GM12875 (cell line): ENCODE measurements around the gene PITPNM1.
"Not testable (repeated sequence)": the region's sequence is repeated elsewhere in the genome, so short reads cannot be mapped to it uniquely, and the experiment has no call there.

Experiments used
- H3K4me3 ChIP-seq: one replicate; pipeline ENCODE4 v1.5.1; 2011; ENCODE audit warnings: low read depth, low read length, control low read depth
- TF ChIP-seq, protein P1 (sequence below): IDR thresholded peaks from 2 replicates; pipeline ENCODE4 v1.5.1; 2011; ENCODE audit warnings: low read depth, mild to moderate bottlenecking, control low read depth, inconsistent platforms, low read length, moderate library complexity, borderline replicate concordance; ENCODE audit not compliant: insufficient read depth

The PITPNM1 gene

DNA sequence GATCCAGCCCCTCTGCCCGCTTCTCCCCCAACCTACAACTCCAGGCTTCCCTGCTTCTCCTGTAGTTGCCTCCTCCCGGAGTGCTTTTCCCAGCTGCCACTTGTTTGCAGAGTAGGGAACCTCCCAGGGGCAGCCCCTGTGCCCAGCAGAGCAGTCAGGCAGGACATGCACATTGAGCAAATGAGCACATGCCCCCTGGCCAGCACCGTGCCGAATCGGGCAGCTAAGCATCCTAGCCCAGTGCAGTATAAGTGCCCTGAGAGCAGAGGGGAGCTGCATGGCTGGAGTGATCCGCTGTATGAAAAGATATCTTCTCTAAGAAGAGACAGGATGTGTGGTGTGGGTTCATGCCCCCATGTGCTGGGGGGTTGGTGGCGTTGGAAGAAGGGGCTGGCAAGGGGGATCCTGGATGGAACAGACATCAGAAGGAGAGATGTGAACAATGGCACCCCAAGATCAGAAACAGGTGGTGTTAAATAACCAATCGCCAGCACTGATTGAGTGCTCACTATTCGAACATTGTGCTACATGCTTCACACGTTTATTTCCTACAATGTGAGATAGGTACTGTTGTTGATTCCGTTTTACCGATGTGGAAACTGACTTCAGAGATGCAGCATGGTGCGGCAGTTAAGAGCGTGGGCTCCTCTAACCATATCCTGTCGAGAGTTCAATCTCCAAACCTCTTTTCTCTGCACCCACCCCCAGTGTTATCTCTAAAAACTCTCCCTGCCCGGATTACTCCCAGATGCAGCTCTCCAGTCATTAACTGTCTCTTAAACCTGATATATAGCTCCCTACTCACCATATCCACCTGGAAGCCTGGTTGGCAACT is 21.1 kb downstream of the PITPNM1 start:
- H3K4me3 ChIP-seq, result peak overlapping the region; percentile 81
- TF ChIP-seq, protein P1, sequence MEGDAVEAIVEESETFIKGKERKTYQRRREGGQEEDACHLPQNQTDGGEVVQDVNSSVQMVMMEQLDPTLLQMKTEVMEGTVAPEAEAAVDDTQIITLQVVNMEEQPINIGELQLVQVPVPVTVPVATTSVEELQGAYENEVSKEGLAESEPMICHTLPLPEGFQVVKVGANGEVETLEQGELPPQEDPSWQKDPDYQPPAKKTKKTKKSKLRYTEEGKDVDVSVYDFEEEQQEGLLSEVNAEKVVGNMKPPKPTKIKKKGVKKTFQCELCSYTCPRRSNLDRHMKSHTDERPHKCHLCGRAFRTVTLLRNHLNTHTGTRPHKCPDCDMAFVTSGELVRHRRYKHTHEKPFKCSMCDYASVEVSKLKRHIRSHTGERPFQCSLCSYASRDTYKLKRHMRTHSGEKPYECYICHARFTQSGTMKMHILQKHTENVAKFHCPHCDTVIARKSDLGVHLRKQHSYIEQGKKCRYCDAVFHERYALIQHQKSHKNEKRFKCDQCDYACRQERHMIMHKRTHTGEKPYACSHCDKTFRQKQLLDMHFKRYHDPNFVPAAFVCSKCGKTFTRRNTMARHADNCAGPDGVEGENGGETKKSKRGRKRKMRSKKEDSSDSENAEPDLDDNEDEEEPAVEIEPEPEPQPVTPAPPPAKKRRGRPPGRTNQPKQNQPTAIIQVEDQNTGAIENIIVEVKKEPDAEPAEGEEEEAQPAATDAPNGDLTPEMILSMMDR, result no peak

DNA sequence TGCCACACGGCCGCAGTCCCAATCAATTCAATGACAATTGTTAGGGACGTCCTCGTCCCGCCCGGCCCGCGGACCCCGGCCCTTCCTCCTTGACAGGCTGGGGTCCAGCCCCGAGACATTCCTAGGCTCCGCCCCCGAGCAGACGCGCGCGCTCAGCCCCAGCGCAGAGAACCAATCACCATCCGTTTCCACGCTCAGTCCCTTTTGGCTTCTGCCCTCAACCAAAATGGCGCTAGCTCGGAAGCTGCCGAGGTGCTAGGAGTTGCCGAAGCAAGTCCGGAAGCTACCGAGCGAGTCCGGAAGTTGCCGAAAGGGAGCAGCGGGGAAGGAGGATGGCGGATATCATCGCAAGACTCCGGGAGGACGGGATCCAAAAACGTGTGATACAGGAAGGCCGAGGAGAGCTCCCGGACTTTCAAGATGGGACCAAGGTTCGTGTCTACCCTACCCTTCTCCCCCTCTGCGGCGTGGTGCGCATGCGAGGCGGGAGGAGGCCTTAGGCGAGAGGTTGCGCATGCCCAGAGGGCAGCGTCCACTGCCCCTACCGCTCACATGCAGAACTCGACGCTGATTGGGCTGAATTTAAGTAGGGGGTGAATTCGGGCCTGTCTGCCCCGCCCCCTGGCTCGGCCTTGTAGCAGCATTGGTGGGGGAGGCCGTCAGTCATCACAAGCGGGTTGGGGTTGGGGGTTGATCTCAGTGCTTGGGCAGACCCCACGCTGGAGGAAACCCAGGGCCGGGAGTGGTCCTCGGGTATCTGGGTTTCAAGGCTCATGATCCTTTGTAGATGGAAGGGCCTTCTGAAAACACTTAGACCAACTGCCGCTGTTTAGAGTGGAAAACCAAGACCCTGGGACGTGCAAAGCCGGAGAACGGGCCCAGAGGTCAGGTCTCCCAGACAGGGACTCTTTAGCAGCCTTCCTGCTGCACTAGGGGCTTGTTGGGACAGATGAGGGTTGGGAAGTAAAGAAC is 22.1 kb downstream of the PITPNM1 start, which contains the start of gene AIP:
Gene AIP, plus strand, starts transcription at position 200 of the 972 bp plus-strand sequence. Its CDS starts 133 bp downstream, at position 333.
- H3K4me3 ChIP-seq, result peak within 1 kb of the TSS; percentile 81

DNA sequence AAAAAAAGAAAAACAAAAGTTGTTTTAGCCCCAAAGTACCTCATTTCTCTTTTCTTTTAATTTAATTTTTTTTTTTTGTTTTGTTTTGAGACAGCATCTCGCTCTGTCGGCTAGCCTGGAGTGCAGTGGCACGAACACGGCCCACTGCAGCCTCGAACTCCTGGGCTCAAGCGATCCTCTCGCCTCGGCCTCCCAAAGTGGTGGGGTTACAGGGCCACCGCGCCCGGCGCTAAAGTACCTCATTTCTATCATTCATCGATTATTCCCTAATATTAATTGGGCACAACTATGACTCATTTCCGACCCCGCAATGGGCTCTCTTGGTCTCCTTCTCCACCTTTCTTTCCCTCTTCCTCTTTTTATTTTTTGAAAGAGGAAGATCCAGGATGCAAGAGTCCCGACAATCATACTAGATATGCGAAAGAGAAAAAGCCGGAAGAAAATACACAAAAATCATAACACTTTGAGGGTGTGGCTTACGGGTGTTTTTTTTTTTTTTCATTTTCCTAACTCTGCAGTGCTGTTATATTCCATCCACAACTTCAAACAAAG is 22.8 kb downstream of the PITPNM1 start:
- H3K4me3 ChIP-seq, result peak overlapping the region; percentile 81
- TF ChIP-seq, protein P1, result no peak

More for the DNA sequence above, 22.1 kb downstream of the PITPNM1 start, which contains the start of gene AIP:
- TF ChIP-seq, protein P1, result no peak

DNA sequence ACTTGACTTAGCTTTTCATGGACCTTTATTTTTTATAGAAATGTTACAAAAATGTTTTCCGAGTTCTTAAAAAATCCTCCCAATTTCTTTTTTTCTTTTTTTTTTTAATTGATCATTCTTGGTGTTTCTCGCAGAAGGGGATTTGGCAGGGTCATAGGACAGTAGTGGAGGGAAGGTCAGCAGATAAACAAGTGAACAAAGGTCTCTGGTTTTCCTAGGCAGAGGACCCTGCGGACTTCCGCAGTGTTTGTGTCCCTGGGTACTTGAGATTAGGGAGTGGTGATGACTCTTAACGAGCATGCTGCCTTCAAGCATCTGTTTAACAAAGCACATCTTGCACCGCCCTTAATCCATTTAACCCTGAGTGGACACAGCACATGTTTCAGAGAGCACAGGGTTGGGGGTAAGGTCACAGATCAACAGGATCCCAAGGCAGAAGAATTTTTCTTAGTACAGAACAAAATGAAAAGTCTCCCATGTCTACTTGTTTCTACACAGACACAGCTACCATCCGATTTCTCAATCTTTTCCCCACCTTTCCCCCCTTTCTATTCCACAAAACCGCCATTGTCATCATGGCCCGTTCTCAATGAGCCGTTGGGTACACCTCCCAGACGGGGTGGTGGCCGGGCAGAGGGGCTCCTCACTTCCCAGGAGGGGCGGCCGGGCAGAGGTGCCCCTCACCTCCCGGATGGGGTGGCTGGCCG is 27.7 kb downstream of the PITPNM1 start:
- not testable (repeated sequence) for H3K4me3 ChIP-seq

DNA sequence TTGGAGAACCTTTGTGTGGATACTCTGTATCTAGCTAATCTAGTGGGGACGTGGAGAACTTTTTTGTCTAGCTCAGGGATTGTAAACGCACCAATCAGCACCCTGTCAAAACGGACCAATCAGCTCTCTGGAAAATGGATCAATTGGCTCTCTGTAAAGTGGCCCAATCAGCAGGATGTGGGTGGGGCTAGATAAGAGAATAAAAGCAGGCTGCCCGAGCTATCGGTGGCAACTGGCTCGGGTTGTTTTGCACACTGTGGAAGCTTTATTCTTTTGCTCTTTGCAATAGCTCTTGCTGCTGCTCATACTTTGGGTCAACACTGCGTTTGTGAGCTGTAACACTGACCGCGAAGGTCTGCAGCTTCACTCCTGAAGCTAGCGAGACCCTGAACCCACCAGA is 28.5 kb downstream of the PITPNM1 start:
- not testable (repeated sequence) for H3K4me3 ChIP-seq

DNA sequence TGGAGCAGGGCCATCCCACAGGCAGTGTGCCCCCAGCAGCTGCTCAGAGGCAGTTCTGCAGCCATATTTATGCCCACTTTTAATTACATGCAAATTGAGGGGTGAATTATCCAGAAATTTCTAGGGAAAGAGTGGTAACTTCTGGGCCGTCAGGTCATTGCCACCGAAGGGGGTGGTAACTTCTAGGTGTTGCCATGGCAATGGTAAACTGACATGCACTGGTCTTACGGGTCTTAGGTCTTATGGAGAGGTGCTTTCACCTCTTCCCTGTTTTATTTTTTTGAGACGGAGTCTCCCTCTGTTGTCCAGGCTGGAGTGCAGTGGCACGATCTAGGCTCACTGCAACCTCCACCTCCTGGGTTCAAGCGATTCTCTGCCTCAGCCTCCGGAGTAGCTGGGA is 32.3 kb downstream of the PITPNM1 start:
- TF ChIP-seq, protein P1, result no peak
- no peak overlapping the region for H3K4me3 ChIP-seq

DNA sequence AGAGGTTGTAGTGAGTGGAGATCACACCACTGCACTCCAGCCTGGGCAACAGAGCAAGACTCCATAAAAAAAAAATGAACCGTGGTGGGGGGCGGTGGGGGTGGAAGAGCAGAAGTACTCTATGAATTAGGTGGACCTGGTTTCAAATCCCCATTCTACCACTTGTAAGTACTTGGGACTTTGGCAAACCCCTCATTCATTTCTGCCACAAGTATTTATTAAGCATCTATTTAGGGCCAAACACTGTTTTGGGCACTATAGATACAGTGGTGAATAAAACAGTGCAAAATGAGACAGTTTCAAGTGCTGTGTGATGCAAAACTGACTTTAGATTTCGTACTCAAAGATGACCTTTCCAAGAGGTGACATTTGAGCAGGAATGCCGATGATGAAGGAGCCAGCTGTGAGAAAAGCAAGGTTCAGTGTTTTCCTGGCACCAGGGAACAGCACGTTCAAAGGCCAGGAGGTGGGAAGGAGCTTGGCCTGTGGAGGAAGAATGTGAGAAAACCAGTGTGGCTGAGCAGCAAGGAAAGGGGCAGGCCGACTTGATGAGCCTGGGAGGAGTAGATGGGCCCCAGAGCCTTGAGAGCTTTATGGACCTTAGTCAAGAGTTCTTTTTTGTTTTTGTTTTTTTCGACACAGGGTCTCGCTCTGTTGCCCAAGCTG is 34.7 kb downstream of the PITPNM1 start:
- H3K4me3 ChIP-seq, result no peak overlapping the region
- TF ChIP-seq, protein P1, result no peak
